ENCODE results near the gene VWA2.

VWA2 gene

GRCh38 chr10:114239117-114239993 is at the start of gene VWA2:
VWA2 (plus strand) TSS chr10:114239254; CDS start chr10:114248714, 9,460 bp downstream.
- peak; percentile 61 for DNase-seq

GRCh38 chr10:114189700-114190099 is 49.4 kb upstream of the VWA2 start:
- DNase-seq, result no peak

- no peak for DNase-seq
Measured at GRCh38 chr10:114195079-114195478, 44.0 kb upstream of the VWA2 start.

- DNase-seq, result no peak
Measured at GRCh38 chr10:114199239-114199638, 39.8 kb upstream of the VWA2 start.

GRCh38 chr10:114202812-114203211 is 36.2 kb upstream of the VWA2 start:
- no peak for DNase-seq

GRCh38 chr10:114206902-114207301 is 32.2 kb upstream of the VWA2 start:
- no peak for DNase-seq

GRCh38 chr10:114207349-114207748 is 31.7 kb upstream of the VWA2 start:
- DNase-seq, result no peak

- DNase-seq, result no peak
Measured at GRCh38 chr10:114208351-114208750, 30.7 kb upstream of the VWA2 start.

- DNase-seq, result no peak
Measured at GRCh38 chr10:114212153-114212552, 26.9 kb upstream of the VWA2 start.

GRCh38 chr10:114215033-114215432 is 24.0 kb upstream of the VWA2 start:
- no peak for DNase-seq

- DNase-seq, result no peak
Measured at GRCh38 chr10:114220281-114220680, 18.8 kb upstream of the VWA2 start.

GRCh38 chr10:114221235-114221634 is 17.8 kb upstream of the VWA2 start:
- DNase-seq, result no peak

GRCh38 chr10:114223066-114223465 is 16.0 kb upstream of the VWA2 start:
- no peak for DNase-seq

GRCh38 chr10:114228156-114228555 is 10.9 kb upstream of the VWA2 start:
- no peak for DNase-seq

- no peak for DNase-seq
Measured at GRCh38 chr10:114232561-114233176, 6.4 kb upstream of the VWA2 start.

- DNase-seq, result no peak
Measured at GRCh38 chr10:114233482-114233881, 5.6 kb upstream of the VWA2 start.

- no peak for DNase-seq
Measured at GRCh38 chr10:114234132-114234531, 4.9 kb upstream of the VWA2 start.

GRCh38 chr10:114239994-114240345 is 916 bp downstream of the VWA2 start:
- DNase-seq, result no peak

GRCh38 chr10:114242235-114242634 is 3.2 kb downstream of the VWA2 start:
- no peak for DNase-seq

GRCh38 chr10:114243661-114244060 is 4.6 kb downstream of the VWA2 start:
- DNase-seq, result no peak

GRCh38 chr10:114244126-114244525 is 5.1 kb downstream of the VWA2 start:
- DNase-seq, result no peak

- no peak for DNase-seq
Measured at GRCh38 chr10:114245121-114245791, 6.2 kb downstream of the VWA2 start.

- DNase-seq, result no peak
Measured at GRCh38 chr10:114246679-114247305, 7.7 kb downstream of the VWA2 start.

All from 8988T (cell line).